Islet of Langerhans (tissue), 1 donor: ENCODE measurements around the gene GGACT.
"Not testable (repeated sequence)": the region's sequence is repeated elsewhere in the genome, so short reads cannot be mapped to it uniquely, and the experiment has no call there.

Source experiments
- FAIRE-seq: peaks from one replicate; lab custom pipeline; 2011; peaks lifted over from hg19 to GRCh38; lab: Jason Lieb, UNC

GGACT gene

GRCh38 chr13:100600915-100601314 is 12.3 kb upstream of the GGACT start:
- no peak for FAIRE-seq

GRCh38 chr13:100600461-100600860 is 11.9 kb upstream of the GGACT start:
- FAIRE-seq = no peak

- no peak for FAIRE-seq
Observed at GRCh38 chr13:100597253-100597652, 8.7 kb upstream of the GGACT start.

GRCh38 chr13:100596516-100596915 is 7.9 kb upstream of the GGACT start:
- no peak for FAIRE-seq

- no peak for FAIRE-seq
Observed at GRCh38 chr13:100594731-100595130, 6.1 kb upstream of the GGACT start.

GRCh38 chr13:100594255-100594654 is 5.7 kb upstream of the GGACT start:
- no peak for FAIRE-seq

- FAIRE-seq = no peak
Observed at GRCh38 chr13:100589178-100589725, 663 bp upstream of the GGACT start.

GRCh38 chr13:100584896-100585295 is 3.7 kb downstream of the GGACT start:
- FAIRE-seq = no peak

GRCh38 chr13:100581504-100581903 is 7.1 kb downstream of the GGACT start:
- FAIRE-seq = no peak

GRCh38 chr13:100581030-100581429 is 7.6 kb downstream of the GGACT start:
- no peak for FAIRE-seq

- no peak for FAIRE-seq
Observed at GRCh38 chr13:100580045-100580444, 8.5 kb downstream of the GGACT start.

GRCh38 chr13:100577239-100577638 is 11.3 kb downstream of the GGACT start:
- not testable (repeated sequence) for FAIRE-seq

- FAIRE-seq = peak; percentile 41
Observed at GRCh38 chr13:100573121-100573520, 15.5 kb downstream of the GGACT start.

- no peak for FAIRE-seq
Observed at GRCh38 chr13:100566543-100566942, 22.0 kb downstream of the GGACT start.

- FAIRE-seq = no peak
Observed at GRCh38 chr13:100565286-100565685, 23.3 kb downstream of the GGACT start.

- FAIRE-seq = no peak
Observed at GRCh38 chr13:100564444-100565223, 24.0 kb downstream of the GGACT start.

- FAIRE-seq = no peak
Observed at GRCh38 chr13:100563779-100564178, 24.8 kb downstream of the GGACT start.

- FAIRE-seq = no peak
Observed at GRCh38 chr13:100561599-100562204, 26.9 kb downstream of the GGACT start.

- no peak for FAIRE-seq
Observed at GRCh38 chr13:100561158-100561499, 27.5 kb downstream of the GGACT start.

- FAIRE-seq = no peak
Observed at GRCh38 chr13:100560498-100561157, 28.0 kb downstream of the GGACT start.

GRCh38 chr13:100559886-100560285 is 28.7 kb downstream of the GGACT start:
- FAIRE-seq = no peak

GRCh38 chr13:100552755-100553154 is 35.8 kb downstream of the GGACT start:
- no peak for FAIRE-seq

- no peak for FAIRE-seq
Observed at GRCh38 chr13:100549316-100549715, 39.3 kb downstream of the GGACT start.
